Measurements from ENCODE around the gene RFX2.
"Not testable (repeated sequence)": the region's sequence is repeated elsewhere in the genome, so short reads cannot be mapped to it uniquely, and the experiment has no call there.

RFX2 gene

DNA sequence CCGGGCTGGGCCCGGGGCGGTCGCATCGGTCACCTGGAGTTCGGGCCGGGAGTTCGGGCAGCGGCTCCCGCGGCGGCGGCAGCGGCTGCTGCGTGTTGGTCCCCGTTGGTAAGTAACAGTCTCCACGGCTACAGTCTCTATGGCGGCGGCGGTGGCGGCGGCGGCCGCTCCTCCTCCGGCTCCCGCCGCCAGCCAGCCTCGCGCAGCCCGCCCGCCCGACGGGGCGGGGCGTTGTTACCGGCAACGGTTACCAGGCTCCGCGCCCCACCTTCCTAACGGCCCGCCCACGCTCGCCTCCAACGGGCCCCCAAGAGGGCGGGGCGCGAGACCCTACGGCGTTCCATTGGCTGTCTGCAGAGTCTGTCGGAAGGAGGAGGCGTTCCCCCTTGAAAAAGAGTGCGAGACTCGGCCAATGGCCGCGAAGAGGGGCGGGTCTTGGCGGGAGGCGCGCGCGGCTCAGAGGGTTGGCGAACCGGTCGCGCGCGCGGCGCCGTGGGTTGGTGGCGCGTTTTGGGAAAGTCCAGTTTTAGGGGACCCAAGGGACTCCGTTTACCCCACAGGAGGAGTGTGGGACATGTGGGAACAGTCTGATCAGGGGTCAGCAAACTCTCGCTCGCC, at the start of gene RFX2:
TSS of gene RFX2 (minus strand) at position 141 of the 618 bp plus-strand sequence. CDS start 63,004 bp downstream, outside the sequence.
- DNase-seq = peak; percentile 94 to 96

DNA sequence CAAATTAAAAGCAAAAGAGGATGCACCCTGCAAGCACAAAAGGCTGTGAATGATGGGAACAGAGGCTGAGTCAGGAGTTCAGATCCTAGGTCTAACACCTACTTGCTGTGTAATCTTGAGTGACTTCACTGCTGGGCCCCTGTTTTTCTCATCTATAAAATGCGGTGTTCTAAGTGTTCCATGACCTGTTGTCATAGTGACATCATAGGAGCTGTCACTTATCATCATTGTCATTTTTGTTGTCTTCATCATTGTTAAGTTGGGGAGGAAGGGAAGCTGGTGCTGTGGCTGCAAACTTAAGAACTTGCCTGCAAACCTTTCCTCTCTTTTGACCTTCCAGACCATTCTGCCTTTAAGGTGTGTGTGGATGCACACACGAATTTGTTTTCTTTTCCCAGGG, 45.7 kb upstream of the RFX2 start:
- DNase-seq = no peak

DNA sequence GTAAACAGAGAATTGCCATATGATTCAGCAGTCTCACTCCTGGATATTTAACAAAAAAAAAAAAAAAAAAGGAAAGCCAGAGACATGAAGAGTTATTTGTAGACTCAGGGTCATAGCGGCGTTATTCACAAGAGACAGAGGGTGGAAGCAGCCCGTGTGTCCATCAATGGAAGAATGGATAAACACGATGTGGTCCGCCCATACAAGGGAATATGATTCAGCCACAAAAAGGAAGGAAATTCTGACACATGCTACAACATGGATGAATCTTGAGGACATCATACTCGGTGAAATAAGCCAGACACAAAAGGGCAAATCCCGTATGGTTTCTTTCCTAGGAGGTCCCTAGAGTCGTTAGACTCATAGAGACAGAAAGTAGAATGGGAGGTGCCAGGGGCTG, 40.0 kb upstream of the RFX2 start:
- DNase-seq = no peak

DNA sequence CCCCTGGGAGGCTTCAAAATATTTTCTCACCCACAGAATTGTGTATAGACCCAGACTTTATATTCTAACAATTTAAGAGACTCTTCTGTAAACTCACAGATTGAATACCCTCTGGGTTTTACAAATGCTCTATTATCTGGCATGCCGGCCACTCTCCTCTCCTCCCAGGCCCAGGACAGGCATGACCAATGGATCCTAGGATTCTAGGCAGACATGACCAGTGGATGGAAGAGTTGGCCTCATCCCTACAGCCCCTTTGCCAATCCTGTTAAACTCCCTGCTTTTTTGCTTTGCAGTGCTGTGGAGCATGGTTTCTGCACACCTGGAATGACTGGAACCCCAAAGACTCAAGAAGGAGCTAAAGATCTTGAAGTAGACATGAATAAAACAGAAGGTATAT, 30.9 kb upstream of the RFX2 start:
- DNase-seq = no peak

DNA sequence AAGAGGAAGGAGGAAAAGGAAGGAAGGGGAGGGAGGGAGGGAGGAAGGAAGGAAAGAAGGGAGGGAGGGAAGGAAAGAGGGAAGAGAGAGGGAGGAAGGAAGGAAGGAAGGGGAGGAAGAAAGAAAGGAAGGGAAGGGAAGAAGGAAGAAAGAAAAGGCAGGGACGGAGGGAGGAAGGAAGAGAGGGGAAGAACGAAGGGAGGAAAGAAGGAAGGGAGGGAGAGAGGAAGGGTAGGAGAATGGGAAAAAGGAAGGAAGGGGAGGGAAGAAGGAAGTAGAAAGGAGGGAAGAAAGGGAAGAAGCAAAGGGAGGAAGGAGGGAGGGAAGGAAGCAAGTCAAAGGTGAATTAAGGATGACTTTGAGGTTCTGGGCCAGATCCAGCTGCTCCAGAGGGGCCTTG, 28.2 kb upstream of the RFX2 start:
- no peak for DNase-seq

DNA sequence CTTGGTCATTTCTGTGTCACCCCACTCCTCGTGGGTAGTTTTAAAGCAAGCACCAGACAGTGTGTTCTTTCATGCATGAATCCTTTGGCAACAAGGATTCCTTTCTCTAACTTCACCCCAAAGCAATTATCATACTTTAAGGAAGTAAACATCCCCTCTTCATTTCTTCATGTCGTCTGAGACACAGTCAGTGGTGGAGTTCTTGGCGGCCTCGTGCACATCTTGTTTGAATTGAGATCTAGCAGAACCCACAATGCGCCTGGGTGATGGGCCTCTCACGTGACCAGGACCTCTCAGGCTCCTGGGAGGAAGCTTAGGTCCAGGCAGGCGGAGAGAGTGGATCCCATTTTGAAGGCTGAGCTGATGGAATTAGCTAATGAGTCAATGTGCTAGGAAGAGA, 27.8 kb upstream of the RFX2 start:
- DNase-seq = no peak

DNA sequence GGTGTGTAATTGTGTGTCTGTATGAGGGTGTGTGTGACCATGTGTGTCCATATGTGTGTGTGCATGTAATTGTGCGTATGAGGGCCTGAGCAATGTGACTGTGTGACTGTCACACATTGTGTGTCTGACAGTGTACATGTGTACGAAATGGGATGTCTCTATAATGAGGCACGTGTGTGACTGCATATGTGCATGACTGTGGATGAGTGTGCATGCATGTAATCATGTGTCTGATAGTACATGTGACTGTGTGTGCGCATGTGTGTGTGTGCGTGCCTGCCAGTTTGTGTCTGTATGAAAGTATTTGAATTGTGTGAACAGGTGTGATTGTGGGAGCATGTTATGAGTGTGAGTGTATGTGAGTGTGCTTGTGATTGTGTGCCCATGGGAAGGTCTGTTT, 22.9 kb upstream of the RFX2 start:
- no peak for DNase-seq

DNA sequence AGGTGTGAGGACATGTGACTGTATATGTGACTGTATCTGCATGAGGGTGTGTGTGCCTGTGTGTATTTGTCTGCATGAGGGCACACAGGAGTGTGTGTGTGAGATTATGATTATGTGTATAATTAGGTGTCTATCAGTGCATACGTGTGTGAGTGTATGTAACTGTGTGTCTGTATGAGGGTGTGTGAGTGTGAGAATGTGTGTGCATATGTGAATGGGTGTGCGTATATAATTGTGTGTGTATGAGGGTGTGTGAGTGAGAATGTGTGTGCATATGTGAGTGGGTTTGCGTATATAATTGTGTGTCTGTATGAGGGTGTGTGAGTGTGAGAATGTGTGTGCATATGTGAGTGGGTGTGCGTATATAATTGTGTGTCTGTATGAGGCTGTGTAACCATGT, 22.2 kb upstream of the RFX2 start:
- DNase-seq = no peak

DNA sequence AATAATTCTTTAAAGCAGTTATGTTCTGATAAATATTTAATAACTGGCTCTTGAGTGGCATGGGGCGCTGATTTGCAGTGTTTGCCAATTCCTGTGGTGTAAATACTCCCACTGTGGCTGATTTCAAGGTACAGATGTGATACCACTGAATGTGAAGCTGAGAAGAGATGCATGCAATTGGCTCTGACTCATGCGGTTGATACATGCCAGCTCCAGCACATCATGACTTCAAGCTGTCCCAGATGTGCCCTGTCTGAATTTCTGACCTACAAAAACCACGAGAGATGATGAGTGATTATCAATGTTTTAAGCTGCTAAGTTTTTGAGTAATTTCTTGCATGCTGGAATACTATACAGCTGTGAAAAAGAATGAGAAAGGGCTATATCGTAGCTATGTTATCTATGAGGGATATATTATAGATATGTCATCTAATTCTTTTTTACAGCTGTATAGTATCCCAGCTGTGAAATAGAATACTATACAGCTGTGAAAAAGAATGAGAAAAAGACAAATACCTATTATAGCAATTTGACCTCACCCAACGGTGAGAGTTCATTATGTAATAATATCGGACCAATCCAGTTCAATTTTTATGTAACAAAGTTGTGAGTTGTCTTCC, 17.5 kb upstream of the RFX2 start:
- DNase-seq = no peak

DNA sequence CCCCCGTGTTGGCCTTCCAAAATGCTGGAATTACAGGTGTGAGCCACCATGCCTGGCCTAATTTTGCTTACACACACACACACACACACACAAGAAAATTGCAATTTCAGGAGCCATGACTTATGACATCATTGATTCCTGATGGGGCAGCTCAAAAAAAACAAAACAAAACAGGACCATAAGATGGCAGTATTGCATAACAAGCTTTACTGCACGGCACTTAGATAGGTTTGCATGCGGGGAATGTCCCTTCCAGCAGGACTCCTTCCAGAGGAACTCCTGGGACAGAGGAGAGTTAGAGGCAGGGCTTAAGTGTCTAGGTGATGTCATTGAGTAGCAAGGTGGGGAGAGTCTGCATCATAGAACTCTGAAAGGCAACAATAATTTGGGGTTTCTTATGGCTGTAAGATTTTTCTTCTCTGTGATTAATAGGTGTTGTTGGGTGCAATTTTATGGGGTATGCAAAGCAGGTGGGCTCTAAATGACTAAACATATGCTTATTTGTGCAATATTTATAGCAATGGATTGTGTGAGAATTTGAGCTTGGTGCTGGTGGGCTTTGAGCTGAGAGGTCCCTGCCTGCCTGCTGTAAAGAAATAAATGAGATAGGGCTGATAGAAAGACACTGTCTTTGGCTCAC, 16.2 kb upstream of the RFX2 start:
- DNase-seq = peak; percentile 22 to 65

DNA sequence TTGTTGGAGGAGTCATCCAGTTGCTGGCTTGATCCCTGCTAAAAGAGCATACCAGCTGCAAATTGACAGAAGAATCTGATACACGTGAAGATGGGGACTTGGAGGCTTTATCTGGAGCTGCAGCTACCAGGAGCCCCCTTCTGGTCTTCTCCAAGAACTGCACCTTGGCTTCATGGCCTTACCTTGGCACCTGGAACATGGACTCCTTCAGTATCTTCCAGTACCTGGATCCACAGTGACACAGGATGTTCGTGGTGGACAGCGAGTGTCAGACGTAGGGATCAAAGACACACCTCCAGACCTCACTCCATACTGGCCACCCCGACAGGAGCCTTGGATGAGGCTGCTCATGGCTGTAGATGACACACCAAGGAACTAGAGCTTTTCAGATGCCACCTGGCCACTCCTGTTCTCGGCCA, 15.3 kb upstream of the RFX2 start:
- peak; percentile 50 to 66 for DNase-seq

DNA sequence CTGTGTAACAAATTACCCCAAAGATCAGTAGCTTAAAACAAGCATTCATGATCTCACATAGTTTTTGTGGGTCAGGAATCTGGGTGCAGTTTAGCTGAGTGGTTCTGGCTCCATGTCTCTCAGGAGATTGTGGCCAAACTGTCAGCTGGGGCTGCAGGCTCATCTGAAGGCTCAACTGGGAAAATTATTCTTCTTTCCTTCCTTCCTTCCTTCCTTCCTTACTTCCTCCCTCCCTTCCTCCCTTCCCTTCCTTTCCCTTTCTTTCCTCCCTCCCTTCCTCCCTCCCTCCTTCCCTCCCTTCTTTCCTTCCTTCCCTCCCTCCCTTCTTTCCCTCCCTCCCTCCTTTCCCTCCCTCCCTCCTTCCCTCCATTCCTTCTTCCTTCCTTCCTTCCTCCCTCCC, 8.7 kb upstream of the RFX2 start:
- DNase-seq = no peak

DNA sequence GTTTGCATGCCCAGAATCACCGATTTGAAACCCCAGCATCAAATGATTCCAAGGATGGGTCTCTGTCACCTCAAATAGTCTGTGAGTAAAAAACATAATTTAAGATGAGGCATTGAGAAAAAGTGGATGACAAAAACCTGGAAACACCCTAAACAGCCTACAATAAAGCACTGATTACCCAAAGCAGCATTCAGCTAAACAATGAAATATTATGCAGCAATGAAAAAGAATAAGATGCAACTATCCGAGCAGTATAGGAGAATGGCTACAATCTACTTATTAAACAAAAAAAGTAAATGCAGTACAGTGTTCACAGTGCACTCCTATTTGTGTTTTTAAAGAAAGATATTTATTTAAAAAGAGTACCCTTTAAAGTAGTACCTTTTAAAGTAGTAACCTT, 7.7 kb upstream of the RFX2 start:
- DNase-seq = no peak

DNA sequence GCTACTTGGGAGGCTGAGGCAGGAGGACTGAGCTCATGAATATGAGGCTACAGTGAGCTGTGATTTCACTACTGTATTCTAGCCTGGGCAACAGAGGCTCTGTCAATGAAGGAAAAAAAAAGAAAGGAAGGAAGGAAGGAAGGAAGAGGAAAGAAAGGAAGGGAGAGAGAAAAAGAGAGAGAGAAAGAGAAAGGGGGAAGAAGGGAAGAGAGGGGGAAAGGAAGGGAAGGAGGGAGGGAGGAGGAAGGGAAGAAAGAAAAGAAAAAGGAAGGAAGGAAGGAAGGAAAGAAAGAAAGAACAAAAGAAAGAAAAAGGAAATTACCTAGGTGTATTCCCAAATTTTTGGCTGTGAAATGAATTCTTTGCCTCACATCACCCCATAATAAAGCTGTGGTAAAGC, 7.2 kb upstream of the RFX2 start:
- no peak for DNase-seq

DNA sequence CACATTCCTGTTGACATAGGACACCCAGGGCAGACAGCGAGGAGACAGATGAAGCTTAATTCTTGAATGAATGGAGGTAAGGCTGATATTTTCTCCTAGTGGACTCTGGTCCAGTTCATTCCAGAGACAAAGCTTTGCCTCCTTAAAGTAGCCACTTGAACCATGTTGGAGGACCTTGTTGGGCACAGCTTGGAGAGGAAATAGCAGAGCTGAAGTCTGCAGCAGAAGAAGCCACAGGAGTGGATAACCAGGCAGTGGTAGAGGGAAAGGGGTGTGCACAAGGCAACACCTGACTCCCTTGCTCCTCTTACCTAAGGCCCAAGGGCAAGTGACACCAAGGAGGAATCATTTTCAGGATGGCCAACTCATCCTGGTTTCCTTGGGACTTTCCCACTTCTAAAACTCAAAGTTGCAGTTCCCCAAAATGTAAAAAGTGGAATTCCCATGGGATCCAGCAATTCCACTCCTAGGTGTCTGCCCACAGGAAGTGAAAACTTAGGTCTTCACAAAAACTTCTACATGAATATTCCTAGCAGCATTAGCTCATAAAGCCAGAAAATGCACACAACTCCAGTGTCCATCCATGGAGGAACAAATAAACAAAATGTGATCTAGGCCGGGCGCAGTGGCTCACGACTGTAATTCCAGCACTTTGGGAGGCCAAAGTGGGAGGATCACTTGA, 6.6 kb upstream of the RFX2 start:
- DNase-seq = no peak

DNA sequence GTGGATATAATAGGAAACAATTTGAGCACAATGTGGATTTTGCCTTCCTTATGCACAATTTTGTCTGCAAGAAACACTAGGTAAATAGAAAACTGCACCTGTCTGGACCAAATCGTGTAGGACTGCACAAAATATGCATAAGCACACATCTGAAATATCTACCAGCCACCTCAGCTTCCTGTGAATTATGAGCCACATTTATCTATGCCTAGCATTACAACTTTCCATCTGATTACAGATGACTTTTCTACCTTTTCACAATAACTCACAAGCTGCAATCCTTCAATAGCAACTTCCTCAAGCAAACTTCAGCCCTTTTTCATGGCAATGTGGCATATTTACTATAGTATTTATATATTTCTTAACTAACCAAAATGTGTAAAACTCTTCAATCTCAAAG, 5.7 kb upstream of the RFX2 start:
- DNase-seq = no peak

DNA sequence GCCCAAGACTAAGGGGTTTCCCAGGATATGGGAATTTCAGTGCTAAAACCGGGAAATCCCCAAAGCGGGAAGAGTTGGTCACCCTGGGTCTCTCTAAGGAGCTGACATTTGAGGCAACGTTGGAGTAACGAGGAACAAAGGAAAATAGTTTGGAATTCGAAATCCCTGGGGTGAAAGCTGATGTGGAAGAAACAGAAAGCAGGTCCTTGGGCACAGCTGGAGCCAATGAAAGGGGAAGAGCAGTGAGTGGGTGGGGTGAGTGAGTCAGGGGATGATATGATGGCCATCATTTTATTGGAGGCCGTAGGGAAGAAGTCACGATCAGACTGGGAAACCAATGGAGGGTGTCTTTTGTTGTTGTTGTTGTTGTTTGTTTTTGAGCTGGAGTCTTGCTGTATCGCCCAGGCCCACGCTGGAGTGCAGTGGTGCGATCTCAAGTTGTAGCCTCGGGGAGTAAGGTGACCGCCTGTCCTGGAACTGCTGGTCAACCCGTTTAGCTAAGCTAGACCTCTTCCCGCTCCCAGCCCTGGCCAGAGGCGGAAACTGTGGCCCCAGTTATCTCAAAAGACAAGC, 3.4 kb upstream of the RFX2 start:
- no peak for DNase-seq

DNA sequence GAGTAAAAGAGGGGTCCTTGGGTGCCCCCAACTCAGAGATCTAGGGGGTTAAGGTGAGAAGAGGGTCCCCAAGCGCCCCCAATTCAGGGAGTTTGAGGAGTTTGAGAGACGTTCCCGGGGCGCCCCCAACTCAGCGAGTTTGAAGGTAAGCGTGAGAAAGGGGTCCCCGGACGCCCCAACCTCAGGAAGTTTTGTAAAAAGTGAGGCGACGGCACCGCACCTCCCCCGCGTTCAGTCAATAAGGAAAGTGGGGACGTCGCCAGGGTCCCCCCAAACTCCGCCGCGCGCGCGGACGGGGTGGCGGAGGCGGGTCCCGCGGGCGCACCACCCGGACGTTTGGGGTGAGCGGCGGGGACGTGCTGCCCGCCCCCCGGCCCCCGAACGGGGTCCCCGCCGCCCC, 353 bp downstream of the RFX2 start:
- DNase-seq = no peak

DNA sequence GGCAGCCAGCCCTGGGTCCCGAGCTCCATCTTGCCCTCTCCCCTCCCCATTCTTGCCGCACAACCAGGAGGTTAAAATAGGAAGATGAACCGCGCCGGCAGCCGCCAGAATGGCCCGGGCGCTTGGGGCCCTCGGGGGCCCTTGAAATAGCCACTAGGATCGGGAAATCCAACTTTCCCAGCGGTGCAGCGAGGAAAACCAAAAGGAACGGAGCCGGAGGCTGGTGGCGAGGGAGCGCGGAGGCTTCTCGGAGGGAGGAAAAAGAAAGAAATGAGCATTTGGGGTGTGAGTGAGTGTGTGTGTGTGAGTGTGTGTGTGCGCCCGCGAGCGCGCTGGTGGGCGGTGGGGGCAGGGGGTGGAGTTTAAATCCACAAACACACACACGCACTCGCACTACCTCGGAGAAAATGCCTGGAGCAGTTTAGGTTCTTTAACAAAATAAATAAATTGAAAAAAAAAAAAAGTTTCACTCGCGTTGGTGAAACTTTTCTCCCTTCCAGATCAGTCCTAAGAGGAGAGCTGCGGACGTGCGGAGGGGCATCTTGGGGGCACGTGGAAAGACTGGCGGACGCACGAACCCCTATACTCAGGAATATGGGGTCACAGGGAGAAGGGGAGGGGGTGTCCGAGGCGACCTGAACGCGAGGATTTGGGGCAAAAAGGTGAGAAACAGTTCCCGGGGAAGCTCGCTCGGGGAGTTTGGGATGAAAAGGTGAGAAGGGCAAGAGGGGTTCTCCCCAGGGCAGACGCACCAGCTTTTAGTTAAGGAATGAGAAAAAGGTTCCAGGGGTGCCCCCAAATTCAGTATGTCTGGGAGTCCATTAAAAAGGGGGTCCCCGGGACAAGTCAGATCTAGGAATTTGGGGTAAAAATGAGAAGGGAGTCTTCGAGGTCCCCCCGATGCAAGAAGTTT, 1.3 kb downstream of the RFX2 start:
- DNase-seq = no peak

DNA sequence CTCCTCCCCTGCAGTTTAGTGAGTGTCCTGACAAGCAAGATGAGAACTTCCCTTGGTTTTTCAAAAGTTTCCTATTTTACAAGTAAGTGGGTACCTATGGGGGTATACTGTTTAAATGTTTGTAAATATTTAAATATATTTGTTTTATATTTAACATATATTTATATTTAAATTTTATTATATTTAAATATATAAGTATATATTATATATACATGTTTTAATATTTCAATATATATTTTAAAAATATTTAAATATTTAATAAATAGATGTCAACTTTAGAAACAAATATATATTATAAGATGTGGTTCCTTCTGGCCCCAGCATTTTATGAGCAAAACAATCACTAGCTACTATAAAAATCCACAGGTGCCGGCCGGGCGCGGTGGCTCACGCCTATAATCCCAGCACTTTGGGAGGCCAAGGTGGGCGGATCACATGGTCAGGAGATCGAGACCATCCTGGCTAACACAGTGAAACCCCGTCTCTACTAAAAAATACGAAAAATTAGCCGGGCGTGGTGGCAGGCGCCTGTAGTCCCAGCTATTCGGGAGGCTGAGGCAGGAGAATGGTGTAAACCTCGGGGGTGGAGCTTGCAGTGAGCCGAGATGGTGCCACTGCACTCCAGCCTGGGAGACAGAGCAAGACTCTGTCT, 3.5 kb downstream of the RFX2 start:
- DNase-seq = not testable (repeated sequence)

DNA sequence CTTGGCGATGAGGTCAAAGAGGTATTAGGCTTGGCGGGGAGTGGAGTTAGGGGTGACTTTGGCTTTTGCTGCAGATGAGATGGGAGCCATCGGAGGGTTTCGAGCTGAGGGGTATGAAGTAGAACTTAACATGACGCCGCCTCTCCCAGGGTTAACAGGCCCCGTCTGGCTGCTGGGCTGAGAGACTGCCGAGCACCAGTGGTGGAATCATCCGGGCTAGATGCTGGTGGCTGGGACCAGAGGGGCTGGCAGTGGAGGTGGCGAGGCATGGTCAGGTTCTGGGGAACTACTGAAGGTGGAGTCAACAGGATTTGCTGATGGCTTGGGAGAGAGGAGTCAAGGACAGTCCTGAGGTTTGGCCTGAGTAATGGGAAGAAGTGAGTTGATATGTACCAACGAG, 4.9 kb downstream of the RFX2 start:
- DNase-seq = no peak

DNA sequence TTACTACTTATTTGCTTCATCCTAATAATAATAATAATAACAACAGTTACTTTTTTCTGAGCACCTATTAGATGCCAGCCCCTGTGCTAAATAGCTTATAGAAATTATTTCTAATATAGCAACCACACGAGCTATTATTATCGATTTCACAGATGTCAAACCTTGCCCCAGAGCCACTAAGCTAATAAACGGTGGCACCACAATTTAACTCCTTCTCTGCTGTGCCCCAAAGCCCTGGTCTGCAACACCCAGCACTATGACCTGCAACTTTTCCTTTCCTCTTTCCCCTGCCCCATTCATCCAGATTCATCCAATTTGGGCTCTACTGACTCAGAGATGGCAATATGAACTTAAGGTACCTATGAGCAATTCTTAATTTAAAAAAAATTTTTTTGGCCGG, 6.4 kb downstream of the RFX2 start:
- no peak for DNase-seq

Measured in NCI-H1930 (cell line).